Epithelial cell of umbilical artery (primary cell): Measurements from ENCODE around the gene CDKN2A. TPM values are rescaled to one million over a fixed set of nuclear protein-coding genes. Genes with fewer than 3 reads are reported as not detected.

Source experiments
- total RNA-seq: library from RNA; depleted of rRNA; stranded (reverse); fragments of >200 nt; gene quantifications from 2 replicates; pipeline ENCODE4 v1.2.3, GENCODE V29; 2014

Gene CDKN2A
- total RNA-seq: 2.1 and 4.9 TPM in 2 replicates

DNA sequence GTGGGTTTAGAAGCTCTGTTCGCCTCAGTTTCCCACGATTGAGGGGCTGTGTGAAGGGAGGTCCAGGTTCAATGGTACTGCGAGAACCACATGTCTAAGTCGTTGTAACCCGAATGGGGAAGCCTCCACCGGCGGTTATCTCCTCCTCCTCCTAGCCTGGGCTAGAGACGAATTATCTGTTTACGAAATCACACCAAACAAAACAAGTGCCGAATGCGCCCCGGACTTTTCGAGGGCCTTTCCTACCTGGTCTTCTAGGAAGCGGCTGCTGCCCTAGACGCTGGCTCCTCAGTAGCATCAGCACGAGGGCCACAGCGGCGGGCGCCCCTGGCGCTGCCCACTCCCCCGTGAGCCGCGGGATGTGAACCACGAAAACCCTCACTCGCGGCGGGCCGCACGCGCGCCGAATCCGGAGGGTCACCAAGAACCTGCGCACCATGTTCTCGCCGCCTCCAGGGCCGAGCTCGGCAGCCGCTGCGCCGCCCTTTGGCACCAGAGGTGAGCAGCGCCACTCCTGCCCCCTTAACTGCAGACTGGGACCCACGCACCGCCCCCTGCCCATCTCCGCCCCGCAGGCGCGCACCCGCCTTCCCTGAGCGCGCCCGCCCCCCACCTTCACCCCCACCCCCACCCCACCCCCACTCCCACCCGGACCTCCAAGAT is at the start of gene CDKN2A:
TSS of gene CDKN2A (minus strand) at position 500 of the 663 bp plus-strand sequence.

DNA sequence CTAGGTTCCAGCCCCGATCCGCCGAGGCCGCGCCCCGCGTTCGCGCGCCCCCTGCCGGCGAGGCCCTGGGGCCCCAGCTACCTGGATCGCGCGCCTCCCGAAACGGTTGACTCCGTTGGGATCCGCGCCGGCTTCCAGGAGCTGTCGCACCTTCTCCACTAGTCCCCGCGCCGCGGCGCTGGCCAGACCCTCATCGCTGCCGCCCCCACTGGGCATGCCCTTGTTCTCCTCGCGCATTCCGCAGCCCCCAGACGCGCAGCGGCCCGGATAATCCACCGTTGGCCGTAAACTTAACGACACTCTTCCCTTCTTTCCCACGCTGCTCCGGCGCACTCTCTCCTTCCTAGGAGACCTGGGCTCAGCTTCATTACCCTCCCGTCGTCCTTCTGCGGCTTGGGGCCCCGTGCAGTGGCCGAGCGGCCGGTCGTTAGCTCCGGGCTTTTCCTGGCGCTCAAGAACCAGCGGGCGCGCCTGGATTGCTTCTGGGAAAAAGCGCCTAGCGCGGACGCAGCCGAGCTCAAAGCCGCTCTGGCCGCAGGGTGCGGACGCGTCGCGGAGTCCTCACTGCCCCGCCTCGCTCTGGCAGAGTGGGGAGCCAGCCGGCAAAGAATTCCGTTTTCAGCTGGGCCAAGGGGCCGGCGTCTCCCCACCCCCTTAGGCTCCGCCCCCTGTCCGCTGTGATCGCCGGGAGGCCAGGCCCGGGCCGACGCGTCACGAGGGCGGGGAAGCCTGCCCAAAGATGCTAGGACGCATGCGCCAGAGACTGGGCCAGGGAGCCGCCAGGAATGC is 14.7 kb upstream of the CDKN2A start, which contains the start of gene CDKN2B:
TSS of gene CDKN2B (minus strand) at position 589 of the 789 bp plus-strand sequence. CDS start at position 237, 352 bp downstream.

DNA sequence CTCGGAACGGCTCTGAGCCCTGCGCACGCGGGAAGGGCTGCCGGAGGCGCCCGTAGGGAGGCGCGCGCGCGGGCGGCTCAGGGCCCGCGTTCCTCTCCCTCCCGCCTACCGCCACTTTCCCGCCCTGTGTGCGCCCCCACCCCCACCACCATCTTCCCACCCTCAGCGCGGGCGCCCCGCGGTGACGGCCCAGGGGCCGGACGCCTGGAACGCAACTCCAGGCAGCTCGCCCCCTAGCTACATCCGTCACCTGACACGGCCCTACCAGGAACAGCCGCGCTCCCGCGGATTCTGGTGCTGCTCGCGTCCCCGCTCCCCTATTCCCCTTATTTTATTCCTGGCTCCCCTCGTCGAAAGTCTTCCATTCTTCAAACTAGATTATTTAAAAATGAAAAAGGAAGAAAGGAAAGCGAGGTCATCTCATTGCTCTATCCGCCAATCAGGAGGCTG is 389 bp upstream of the CDKN2A start, which contains the start of gene CDKN2B-AS1:
TSS of gene CDKN2B-AS1 (plus strand) at position 236 of the 450 bp plus-strand sequence.

Other genes with a start within 250 kb of the CDKN2A start
- gene MTAP, start 191.8 kb downstream of the CDKN2A start, total RNA-seq: 32.5 and 42.1 TPM in 2 replicates
- gene CDKN2B-AS1, start 399 bp upstream of the CDKN2A start, total RNA-seq: 1.1 and 2.3 TPM in 2 replicates
- 2.7 and 14.9 TPM in 2 replicates for gene CDKN2B, start 14.9 kb upstream of the CDKN2A start, total RNA-seq